HPDE6-E6E7 (cell line): ENCODE data around the gene INPP4A.

Source experiments
- DNase-seq: peaks from one replicate; pipeline ENCODE4 v3.0.0; 2011; ENCODE audit warnings: missing footprints; ENCODE audit errors: extremely low spot score

INPP4A gene

DNA sequence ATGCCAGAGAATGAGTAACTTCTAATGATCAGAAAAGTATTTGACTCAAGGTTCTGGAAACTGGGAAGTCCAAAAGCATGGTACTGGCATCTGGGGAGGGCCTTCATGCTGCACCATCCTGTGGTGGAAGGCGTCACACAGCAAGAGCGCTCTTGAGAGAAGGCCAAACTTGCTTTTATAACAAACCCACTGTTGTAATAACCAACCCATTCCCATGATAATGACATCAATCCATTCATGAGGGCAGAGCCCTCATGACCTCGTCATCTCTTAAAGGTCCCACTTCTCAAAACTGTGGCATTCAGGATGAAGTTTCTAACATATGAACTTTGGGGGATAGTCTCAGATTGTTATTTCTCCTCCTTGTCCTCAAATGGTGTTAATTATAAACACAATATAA is 95.9 kb downstream of the INPP4A start:
- DNase-seq, result no peak

DNA sequence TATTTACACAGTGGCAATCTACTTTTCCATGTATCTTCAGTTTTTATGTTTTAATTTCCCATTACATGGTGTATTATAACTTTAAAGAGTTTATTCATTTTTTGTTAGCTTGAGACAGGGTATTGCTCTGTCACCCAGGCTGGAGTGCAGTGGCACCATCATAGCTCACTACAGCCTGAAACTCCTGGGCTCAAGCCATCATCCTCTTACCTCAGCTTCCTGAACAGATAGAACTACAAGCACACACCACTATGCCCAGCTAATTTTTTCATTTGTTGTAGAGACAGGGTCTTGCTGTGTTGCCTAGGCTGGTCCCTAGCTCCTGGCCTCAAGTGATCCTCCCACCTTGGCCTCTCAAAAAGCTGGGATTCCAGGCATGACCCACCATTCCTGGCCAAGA is 96.8 kb downstream of the INPP4A start:
- no peak for DNase-seq

DNA sequence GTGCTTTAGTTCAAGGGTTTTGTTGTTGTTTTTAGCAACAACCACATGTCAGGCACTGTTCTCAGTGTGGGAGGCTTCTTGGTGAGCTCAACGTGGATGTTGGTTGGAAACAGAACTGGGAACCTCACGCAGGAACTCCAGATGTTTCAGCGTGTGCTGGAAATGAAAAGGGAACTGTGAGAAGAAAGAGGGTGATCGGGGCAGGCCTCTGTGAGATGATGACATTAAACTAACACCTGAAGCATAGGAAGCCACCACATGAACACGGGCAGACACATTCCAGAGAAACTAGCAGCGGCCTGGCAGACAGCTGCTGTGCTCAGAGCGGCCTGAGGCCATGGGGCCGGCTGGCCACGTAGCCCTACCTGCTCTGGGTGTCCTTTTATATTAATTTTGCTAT is 97.2 kb downstream of the INPP4A start:
- DNase-seq, result no peak

DNA sequence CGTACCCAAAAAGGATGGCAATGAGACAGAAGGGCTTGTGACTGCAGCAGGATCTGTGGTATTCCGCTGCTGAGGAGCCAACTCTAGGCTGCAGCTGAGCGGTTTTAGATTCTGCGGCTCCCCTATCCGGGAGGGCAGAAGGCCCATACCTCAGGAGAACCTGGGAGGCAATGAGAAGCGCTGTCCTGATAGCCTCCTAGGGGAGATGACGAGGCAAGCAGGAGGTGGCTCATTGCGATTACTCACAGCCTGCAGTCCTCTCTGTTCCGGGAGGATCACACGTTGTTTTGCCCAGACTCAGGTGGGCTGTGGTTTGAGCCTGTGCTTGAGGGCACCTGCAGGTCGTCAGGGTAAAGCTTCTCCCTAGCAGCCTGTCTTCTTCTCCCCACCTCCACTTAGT is 98.6 kb downstream of the INPP4A start:
- no peak for DNase-seq

DNA sequence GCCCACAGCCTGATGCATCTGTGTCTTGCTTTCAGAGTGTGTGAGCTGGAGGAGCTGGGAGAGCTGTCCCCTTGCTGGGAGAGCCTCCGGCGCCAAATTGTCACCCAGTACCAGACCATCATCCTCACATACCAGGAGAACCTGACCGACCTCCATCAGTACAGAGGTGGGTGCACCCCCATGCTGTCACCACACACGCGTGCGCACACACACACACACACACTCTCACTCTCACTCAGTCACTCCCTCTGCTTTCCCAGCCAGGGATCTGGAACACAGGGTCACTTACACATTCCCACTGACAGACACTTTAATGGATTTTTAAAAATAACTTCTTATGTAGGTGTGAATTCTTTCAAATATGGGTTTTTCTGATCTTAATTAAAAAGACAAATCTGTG is 99.2 kb downstream of the INPP4A start:
- DNase-seq, result no peak

DNA sequence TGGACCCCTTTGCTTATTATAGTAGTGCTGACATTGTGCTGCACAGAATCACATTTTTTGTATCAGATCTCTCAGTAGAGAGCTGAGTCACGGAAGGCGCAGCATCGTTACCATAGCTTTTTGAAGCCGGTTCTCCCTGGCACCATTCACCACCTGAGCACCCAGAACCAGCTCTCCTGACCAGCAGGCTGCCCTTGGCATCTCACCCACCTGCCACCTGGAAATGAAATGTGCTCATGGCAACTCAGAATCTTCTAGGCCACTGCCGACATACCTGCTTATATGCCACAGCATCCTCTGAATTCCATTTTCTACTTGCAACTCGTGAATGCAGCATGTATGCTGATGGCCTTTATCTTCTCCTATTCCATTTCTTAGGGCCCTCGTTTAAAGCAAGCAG is 100.9 kb downstream of the INPP4A start:
- no peak for DNase-seq

DNA sequence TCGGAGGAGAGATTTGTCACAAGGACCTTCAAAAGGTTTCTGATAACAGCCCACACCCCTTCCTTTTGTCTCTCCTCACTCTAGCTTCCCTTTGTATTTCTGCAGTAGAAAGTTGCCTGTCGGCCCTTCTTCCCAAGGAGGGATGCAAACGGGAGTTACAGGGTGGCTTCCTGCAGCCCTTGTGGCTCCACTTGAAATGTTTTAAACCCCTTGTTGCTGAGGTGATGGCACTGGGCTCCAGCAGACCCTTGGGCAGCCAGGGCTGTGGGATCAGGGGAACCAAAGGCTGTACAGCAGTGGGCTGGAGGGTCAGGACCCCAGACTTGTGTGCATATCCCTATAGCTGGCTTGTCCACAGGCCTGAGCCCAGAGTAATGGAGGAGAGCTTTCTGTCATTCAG is 101.5 kb downstream of the INPP4A start:
- no peak for DNase-seq

DNA sequence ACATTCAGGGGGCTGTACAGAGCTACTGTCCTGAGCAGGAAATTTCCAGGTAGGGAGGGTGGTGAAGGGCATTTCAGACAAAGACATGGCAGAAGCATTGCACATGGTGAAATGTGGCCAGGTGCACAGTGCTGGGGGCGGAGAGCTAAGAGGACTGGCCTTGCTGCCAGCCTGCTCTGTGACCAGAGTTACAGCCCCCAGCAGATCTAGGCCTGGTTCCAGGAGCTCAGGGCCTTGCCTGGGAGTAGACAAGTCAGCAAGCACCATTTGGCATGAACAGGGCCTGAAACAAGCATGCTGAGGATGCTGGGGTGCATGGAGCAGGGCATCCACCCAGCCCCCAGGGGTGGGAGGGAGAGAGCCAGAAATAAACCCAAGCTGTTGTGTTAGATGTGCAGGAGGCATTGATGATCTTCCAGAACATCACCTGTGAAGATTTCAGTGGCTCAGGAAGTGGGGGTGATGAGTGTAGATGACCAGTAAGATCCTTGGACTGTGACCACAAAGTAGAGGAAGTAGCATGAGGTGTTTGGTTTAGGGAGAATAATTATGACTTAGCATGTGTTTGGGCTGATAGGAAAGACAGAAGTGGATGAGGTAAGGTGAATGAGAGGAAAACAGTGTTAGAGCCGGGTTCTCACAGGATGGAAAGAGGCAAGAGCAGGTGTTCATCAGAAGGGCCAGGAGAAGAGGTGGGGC is 102.6 kb downstream of the INPP4A start:
- no peak for DNase-seq

DNA sequence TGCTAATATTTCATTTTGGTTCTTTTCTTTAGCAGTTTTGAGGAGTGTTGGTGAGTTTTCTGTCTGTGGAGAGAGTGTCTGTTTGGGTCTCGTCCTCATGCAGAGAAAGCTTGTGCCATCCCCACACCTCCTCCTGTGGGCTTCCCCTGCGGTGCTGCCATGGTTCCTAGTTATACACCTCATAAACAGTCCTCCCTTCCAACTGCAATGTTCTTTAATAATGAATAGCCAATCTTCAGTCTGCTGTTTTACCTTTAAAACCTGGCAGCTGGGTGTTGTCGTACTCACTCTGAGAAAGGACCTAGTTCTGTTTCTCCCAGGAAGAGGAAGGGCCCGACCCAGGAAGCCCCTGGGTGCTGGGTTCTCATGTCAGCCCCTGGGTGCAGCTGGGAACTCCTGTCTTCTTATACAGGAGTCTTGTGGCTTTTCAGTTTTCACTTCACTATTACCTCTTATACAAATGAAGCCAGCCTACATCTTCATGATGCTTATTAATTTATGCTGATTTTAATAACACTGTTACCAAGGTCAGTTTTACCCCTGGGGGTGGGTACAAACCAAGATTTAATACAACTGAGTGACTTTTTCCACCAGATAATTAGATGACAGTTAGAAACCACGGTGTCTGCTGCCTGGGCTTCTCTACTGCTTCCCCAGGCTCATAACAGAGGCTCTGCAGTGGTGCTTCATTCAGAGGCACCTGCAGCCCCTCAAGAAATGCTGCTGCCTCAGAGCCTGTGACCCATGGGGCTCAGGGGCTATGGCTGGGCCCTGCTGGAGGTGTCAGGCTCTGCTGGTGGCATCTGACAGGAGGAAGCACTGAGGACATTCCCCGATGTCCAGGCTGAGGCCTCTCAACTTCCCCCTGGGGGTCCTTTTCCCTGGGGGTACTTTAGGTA is 104.5 kb downstream of the INPP4A start:
- DNase-seq, result no peak

DNA sequence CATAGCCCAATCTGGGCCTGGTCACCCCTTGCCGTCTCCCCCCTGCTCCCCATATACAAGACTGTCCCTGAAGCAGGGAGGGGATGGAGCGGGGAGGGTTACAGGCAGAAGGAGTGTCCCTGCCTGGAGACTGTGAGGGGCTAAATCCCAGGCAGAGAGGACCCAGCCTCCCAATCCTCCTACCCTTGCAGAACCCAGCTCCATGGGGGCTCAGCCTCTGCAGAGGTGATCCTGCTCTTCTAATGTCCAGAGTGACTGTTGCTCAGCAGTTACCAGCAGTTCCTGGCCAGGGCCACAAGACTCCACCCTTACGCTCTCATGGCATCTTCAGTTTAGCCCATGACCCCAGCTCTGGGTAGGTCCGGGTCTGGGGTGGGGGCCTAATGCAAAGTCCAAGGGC is 105.5 kb downstream of the INPP4A start:
- DNase-seq, result no peak

DNA sequence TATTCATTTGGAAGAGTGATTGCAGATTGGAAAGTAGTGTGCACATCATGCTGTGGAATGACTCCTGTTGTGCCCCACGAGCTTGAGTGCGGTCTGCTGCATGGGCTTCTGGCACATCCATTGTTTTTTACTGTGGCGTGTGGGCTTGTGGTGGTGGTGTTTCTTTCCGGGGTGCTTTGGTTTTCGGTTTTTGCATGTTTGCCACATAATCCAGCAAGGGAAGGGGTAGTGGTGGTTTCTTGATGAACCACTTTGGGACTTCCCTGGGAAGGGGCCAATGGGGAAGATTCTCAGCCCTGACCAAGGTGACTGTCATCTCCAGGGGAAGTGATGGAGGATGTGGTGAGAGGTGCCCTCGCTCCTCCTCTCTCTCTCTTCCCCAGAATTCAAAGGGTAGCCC is 106.7 kb downstream of the INPP4A start:
- no peak for DNase-seq

DNA sequence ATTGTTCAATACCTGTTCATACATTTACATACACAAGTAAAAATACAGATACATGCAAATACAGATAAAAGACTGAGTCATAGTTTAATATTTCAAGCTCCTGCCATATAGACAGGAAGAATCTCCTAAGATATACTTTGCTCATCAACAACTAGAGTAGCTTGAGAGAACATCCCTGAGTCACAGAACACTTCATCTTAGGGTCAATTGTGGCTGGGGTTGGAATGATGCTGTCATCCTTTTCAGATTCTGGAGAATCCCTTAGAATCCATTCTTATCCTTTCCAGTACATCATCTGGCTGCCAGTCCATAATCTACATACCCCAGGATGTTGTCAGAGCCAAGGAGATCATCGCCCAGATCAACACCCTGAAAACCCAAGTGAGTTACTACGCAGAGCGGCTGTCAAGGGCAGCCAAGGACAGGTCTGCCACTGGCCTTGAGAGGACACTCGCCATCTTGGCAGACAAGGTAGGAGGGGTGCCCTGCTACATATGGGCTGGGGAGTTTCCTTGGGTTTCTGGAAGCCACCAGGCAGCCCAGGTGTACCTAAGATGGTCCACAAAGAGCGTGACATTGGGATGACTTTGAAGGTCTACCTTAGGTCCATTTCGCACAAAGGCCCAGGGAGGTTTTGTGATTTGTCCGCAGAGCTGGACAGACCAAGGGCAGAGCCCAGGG is 108.0 kb downstream of the INPP4A start:
- no peak for DNase-seq

DNA sequence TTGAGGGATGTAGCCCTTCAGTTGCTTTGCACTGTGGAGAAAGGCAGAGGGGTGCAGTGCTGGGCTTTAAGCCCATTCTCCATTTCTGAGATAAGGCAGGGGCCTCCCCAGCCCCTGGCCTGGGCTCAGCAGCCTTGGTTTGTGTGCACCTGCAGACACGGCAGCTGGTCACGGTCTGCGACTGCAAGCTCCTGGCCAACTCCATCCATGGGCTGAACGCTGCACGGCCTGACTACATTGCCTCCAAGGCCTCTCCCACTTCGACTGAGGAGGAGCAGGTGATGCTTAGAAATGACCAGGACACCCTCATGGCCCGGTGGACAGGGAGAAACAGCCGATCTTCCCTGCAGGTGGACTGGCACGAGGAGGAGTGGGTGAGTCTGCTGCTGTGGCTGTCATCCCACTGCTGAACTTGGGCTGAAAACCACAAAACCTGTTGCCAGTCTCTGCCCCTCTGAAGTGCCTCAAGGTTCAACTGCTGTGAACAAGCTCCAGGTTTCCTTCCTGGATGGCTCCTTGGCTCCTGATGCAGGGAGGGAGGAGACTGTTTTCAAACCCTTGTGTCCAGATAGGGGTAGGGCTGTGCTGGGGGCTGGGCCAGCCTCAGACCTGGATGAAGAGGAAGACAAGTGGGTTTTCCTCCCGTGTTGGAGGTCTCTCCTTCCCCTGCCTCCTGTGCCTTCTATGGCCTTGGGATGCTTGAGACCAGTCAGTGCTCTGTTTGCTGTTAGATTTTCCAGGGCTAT is 109.6 kb downstream of the INPP4A start:
- no peak for DNase-seq

DNA sequence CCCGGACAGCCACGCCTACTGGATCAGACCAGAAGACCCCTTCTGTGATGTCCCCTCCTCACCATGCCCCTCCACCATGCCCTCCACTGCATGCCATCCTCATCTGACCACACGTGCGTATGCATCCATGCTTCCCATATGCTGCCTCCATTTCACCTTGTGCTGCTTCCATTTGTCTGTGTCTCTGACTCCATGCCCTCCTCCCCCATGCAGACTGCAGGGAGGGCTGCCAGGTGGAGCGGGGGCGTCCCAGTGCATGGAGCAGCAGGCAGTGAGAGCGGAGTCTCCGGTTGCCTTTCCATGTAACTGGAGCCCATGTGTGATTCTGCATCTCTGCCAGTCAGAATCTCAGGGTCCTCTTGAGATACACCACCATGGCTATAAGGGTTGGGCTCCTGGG is 111.0 kb downstream of the INPP4A start:
- DNase-seq, result no peak

DNA sequence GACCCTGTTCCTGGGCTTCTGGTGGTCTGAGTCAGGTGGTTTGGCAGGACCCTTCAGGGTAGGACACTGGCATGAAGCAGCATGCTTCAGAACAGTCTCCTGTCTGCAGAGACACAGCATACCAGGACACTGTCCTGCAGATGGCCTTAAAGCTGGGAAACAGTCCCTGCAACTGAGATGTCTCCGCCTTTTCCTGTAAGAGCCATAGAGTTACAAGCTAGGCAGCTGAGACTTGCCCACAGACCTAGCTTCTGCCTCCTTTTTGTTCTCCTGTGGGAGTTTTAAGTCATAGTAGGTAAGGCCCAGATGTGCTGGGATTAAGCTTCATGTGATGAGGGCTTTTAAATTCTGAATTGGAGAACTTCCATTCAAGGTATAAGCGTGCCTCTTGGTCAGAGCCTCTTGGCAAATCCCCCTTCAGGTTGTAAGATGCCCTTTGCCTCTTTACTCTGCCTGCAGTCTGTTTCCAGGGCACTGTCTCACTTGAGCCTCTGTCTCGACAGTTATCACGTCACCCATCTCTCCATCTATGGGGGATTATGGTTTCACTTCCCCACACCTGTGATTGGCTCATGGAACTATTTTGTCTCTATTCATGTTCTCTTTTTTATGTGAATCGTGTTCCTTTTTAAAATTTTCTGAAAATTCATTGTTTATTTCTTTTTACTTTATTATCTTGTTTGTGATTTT is 111.8 kb downstream of the INPP4A start:
- no peak for DNase-seq

DNA sequence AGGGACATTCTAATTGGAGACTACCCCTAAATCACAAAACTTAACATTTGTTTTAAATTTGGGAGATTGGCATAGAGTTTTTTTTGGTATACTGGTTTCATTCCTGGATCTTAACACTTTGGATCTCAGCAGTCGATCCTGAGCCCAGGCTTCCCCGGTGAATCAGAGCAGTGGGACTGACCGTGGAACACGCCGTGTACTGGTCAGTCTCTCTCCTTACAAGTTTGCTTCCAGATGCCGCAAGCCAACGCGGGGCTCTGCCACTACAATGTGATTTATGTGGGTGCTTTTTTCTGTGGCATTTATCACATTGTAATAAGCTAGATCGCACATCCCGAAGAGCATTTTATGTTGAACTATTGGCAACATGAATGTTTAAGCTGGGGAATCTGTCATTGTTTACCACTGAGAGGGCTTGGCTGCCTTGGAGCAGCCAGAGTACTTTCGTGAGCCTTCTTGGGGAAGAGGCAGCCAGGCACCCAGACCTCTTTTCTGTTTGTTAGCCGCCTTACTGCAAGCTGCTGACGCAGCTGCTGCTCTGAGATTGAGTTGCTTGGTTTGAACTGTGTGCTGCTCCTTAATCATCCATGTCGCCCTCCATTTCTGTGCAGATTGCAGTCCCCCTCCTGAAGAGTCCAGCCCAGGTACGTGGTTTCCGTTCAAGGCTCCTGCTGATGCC is 114.3 kb downstream of the INPP4A start:
- DNase-seq, result no peak

DNA sequence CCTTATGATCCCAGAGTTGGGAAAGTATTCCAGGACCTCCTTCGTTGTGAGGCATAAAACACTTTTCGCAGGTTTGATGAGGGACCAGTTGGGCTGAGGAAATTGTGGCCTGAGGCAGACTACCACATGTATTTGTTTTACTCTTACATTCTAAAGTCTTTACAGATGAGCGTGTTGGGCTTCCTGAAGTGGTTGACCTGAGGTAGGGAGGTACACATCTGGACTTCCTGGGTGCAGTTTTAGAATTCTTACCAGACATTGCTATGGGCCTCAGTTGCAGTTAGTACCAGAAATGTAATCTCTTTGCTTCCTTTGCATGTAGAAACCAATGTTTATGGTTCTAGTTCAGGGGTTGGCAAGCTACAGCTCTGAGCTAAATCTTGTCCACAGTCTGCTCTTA is 114.9 kb downstream of the INPP4A start:
- no peak for DNase-seq

DNA sequence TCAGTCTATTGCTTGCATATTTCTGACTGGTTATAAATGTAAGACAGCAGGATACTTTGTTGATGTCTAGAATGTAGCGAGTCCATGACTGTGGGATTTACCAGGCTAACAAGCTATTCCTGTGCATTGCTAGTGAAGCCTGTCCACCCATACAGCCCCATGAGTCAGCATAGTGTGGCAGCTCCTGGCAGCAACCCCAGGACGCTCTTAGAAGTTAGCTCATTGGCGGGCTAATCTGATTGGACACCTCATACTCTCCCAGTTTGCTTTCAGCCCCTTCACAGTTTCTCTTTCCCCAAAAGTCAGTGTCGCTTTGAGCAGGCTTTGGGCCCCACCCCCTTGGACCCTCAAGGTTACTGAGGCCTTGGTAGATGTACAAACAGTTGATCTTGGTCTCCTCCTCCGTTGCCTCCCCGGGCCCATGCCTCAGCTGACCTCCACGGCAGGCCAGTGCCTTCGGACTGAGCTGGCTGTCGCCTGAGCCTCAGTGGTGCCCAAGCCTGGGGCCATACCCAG is 115.7 kb downstream of the INPP4A start:
- DNase-seq, result peak; percentile 63

DNA sequence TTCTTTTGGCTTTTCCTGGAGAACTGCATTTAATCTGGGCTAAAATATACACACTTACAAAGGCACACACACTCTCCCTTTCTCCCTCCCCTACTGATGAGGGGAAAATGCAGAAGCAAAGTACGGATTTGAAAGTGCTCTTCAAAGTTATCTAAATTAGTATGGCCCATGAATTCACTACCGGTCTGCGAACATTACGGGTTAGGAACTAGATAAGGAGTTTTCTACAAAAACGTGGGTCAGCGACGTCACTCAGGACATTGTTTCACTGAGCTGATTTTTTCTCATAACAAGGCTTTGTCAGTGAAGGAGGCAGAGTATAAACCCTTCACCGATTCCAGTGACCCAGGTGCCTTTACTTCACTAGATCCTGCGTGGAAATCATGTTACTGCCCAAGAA is 116.4 kb downstream of the INPP4A start:
- DNase-seq, result no peak

DNA sequence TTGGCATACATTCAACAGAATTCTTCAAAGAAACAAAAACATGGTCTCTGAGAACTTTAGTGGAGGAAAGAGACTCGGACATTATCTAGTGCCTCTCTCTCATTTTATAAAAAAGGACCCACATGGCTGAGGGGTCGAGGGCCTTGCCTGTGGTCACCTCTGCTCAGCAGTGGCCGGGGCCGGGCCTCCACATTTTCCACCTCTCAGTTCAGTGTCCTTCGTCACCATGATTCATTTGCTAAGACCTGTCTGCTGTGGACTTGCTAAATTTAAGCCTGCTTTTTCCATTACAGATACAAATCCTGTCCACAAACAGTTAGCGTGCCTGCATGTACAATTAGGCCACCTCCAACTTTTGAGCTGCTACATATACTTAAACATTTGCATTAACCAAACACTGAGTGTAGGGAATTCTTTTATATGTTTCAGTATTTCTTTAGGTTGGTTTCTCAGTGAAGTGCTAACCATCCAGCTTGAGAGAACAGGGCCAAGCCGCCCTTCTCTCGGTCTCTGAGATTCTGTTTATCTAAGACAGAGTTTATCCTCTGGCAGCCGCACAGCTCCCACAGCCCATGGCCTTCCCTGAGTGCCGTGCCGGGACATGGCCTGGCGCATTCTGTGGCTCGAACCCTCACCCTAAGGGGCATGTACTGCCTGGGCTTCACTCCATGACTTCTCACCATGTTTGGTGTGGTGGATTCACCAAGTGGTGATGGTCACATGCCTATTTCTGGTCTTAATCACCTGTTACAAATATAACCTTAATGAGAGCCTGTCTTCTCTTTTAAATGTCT is 117.4 kb downstream of the INPP4A start:
- no peak for DNase-seq
